MCF 10A (cell line): ENCODE results near the gene TUSC2. TPM values are rescaled to one million over a fixed set of nuclear protein-coding genes. Genes with fewer than 3 reads are reported as not detected.

ENCODE experiments used
- BruUV-seq: library from RNA; stranded (reverse); fragments of 400-500 nt; replicated peaks from 2 replicates; lab custom pipeline; 2021; lab: Mats Ljungman, UMichigan
- CTCF ChIA-PET: fragments of 300-600 bp; sonication (Branson Sonifier 250); formaldehyde crosslinking; extraction: SDS; loops from one replicate; lab custom pipeline; 2021; ENCODE audit warnings: antibody characterized with exemption, inconsistent platforms; lab: Yijun Ruan, JAX
- POLR2A ChIA-PET: fragments of 300-600, 350-650 bp; sonication (Branson Sonifier 250); formaldehyde crosslinking; extraction: SDS; loops from one replicate; lab custom pipeline; 2020; ENCODE audit warnings: antibody characterized with exemption, inconsistent platforms; lab: Yijun Ruan, JAX
- DNase-seq: peaks from one replicate; pipeline ENCODE4 v3.0.0-alpha.2; 2018; ENCODE audit not compliant: unreplicated experiment
- H3K27ac Mint-ChIP-seq: one replicate; pipeline ENCODE4 v1.8.0; 2022; ENCODE audit warnings: mild to moderate bottlenecking, low read depth, mixed read lengths; ENCODE audit not compliant: unreplicated experiment
- H3K27me3 Mint-ChIP-seq: one replicate; pipeline ENCODE4 v1.8.0; 2022; ENCODE audit warnings: mixed read lengths; ENCODE audit not compliant: insufficient read depth, unreplicated experiment
- H3K36me3 Mint-ChIP-seq: one replicate; pipeline ENCODE4 v1.8.0; 2022; ENCODE audit warnings: mild to moderate bottlenecking, moderate library complexity, mixed read lengths; ENCODE audit not compliant: insufficient read depth, unreplicated experiment
- H3K4me1 Mint-ChIP-seq: one replicate; pipeline ENCODE4 v1.8.0; 2022; ENCODE audit warnings: mixed read lengths; ENCODE audit not compliant: insufficient read depth, unreplicated experiment
- H3K4me3 Mint-ChIP-seq: one replicate; pipeline ENCODE4 v1.8.0; 2022; ENCODE audit warnings: mild to moderate bottlenecking, moderate library complexity, mixed read lengths; ENCODE audit not compliant: unreplicated experiment
- H3K9me3 Mint-ChIP-seq: one replicate; pipeline ENCODE4 v1.8.0; 2022; ENCODE audit warnings: mixed read lengths; ENCODE audit not compliant: unreplicated experiment
- CTCF ChIP-seq: fragments of 200-600 bp; IDR thresholded peaks from one replicate; pipeline ENCODE4 v1.8.0; 2022; ENCODE audit warnings: antibody characterized with exemption, mild to moderate bottlenecking; ENCODE audit not compliant: unreplicated experiment
- intact Hi-C: fragments of 100-400 bp; cut with micrococcal nuclease; formaldehyde crosslinking; loops from 2 replicates; pipeline ENCODE4 v1.14.1; 2022
- total RNA-seq: library from RNA; stranded (reverse); gene quantifications from 2 replicates; pipeline ENCODE4 v1.2.3, GENCODE V29; 2022

The TUSC2 gene
- total RNA-seq, 1 experiment from 2014 or later = 14.5 TPM

- Mint-ChIP-seq H3K4me3 (no peak overlapping the region), H3K27me3 (peaks cover 33% of the 10 kb centered on the region), H3K9me3 (no peaks in the 10 kb centered on the region), H3K4me1 (peaks cover 6% of the 10 kb centered on the region), H3K36me3 (no peaks in the 10 kb centered on the region), H3K27ac (no peak overlapping the region)
- TF ChIP-seq CTCF = no peak
- intact Hi-C loops = no loop called here
- no TSS peak for BruUV-seq
- CTCF ChIA-PET = interaction anchor here (0.6 to 2.9 kb wide), 9 partner anchors 14 to 244 kb away, joined by 3 to 15 read pairs (median 3); partner anchors contain the start of gene CISH
- POLR2A ChIA-PET = no interaction called here
- DNase-seq = no peak
Observed at GRCh38 chr3:50369012-50369670, 41.1 kb upstream of the TUSC2 start.

DNA sequence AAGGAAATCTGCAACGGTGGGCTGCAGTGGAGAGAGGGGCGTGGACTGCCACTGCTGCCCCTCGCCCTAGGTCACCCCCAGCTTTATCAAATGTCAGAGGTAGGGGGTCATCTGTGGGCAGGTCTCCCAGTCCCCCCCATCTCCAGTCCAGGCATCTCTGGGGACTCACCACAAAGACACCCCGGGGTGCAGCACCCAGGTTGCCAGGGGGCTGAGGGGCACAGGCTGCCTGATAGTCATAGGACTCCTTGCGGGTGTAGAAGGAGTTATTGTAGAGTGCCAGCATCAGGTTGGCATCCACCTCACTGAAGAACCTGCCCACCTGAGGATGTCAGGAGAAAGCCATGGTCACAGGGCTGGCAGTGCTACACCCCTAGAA is 37.8 kb upstream of the TUSC2 start:
- Mint-ChIP-seq H3K27ac (peak overlapping the region; percentile 57), H3K4me1 (no peaks in the 10 kb centered on the region), H3K9me3 (no peaks in the 10 kb centered on the region), H3K36me3 (no peaks in the 10 kb centered on the region), H3K27me3 (no peaks in the 10 kb centered on the region), H3K4me3 (peak overlapping the region; percentile 67)
- BruUV-seq = no TSS peak
- DNase-seq = no peak
- no peak for TF ChIP-seq CTCF
- intact Hi-C loops = no loop called here
- CTCF ChIA-PET = interaction anchor here (1.0 to 1.2 kb wide), 3 partner anchors 9 to 177 kb away, joined by 3 to 6 read pairs (median 5); no protein-coding TSS in a partner anchor
- POLR2A ChIA-PET = interaction anchor here (0.8 kb wide), 1 partner anchor 203 kb away, joined by 4 read pairs; the partner anchor contains the start of gene HEMK1

- CTCF ChIA-PET = interaction anchor here (0.7 to 1.2 kb wide), 4 partner anchors 9 to 183 kb away, joined by 3 to 6 read pairs (median 4); no protein-coding TSS in a partner anchor
- intact Hi-C loops = no loop called here
- peak; percentile 84 for DNase-seq
- Mint-ChIP-seq H3K4me3 (peak overlapping the region; percentile 67), H3K36me3 (no peaks in the 10 kb centered on the region), H3K27ac (peak overlapping the region; percentile 57), H3K9me3 (no peaks in the 10 kb centered on the region), H3K4me1 (no peaks in the 10 kb centered on the region), H3K27me3 (no peaks in the 10 kb centered on the region)
- POLR2A ChIA-PET = interaction anchor here (0.5 to 0.8 kb wide), 3 partner anchors 26 to 896 kb away, joined by 3 to 4 read pairs (median 3); partner anchors contain the start of gene HEMK1
- no TSS peak for BruUV-seq
- TF ChIP-seq CTCF = no peak
Observed at GRCh38 chr3:50365080-50365841, 37.2 kb upstream of the TUSC2 start.

DNA sequence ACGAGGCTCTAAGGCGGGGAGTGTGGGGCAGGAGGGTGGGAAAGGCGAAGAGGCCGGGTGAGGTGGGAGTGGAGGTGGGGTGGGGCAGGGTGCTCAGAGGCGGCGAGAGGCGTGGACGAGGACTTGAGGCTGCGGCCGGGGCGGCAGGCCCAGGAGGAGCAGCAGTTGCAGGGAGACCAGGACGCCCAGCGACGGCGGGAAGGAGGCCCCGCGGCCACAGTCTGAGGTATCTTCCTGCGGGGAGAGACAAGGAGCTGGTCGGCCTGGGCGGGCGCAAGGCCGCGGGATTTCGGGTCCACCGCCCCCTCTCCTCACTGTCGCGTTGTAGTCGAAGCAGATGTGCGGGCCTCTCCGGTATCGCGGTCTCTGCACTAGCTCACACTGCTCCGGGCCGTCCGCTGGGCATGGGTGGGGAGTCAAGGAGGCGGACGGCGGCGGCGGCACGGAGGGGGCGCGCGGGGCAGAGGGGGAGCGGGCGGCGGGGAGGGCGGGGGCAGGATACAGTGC is 36.6 kb upstream of the TUSC2 start:
- H3K27me3 Mint-ChIP-seq = no peaks in the 10 kb centered on the region
- ChIA-PET POLR2A (interaction anchor here (0.6 kb wide), 1 partner anchor 27 kb away, joined by 3 read pairs; no protein-coding TSS in a partner anchor), CTCF (interaction anchor here (0.7 to 1.2 kb wide), 2 partner anchors 17 to 184 kb away, joined by 3 to 6 read pairs; no protein-coding TSS in a partner anchor)
- TF ChIP-seq CTCF = no peak
- H3K4me3 Mint-ChIP-seq = peak overlapping the region; percentile 67
- H3K4me1 Mint-ChIP-seq = no peaks in the 10 kb centered on the region
- no peaks in the 10 kb centered on the region for H3K36me3 Mint-ChIP-seq
- intact Hi-C loops = no loop called here
- DNase-seq = no peak
- H3K27ac Mint-ChIP-seq = no peak overlapping the region
- BruUV-seq = no TSS peak
- H3K9me3 Mint-ChIP-seq = no peaks in the 10 kb centered on the region
